ENCODE measurements around the gene LY6G5B. TPM values are rescaled to one million over a fixed set of nuclear protein-coding genes. Genes with fewer than 3 reads are reported as not detected.

LY6G5B gene
- total and polyA plus RNA-seq, 2 donors (not counting 3 experiments of a cell fraction or from before 2014, with no cell fraction given): 15.4 to 25.0 TPM

- H3K4me2 ChIP-seq (ENCODE audit: insufficient read depth, low read length): no peak overlapping the region
- no peaks in the 10 kb centered on the region for H3K4me1 ChIP-seq (ENCODE audit: control insufficient read depth, extremely low read depth, insufficient read depth, low read length)
- intact Hi-C loops (cut with micrococcal nuclease) (no loop called here), dilution Hi-C loops (cut with MboI; ENCODE audit: extremely low pct_ligation_motif_present, low sequenced_read_pairs) (no loop called here)
- no peaks in the 10 kb centered on the region for H3K9me1 ChIP-seq (replicated peaks; ENCODE audit: control insufficient read depth, extremely low read depth, insufficient read depth, low read length)
- H4K20me1 ChIP-seq (replicated peaks; ENCODE audit: control insufficient read depth, extremely low read depth, insufficient read depth, low read length): no peaks in the 10 kb centered on the region
- BruUV-seq (replicated peaks): no TSS peak
- H2AFZ ChIP-seq (ENCODE audit: low read depth, low read length): no peak overlapping the region
- no peak overlapping the region for H3K27ac ChIP-seq (ENCODE audit: insufficient read depth, low read depth, low read length)
- no peaks in the 10 kb centered on the region for H3K36me3 ChIP-seq (ENCODE audit: control insufficient read depth in 2 of 2, extremely low read depth in 1 of 2, insufficient read depth in 2 of 2, low read length in 2 of 2)
- TF ChIP-seq POLR2AphosphoS5 (IDR thresholded peaks at IDR 0.05; ENCODE audit: insufficient read depth, low read depth, low read length) (no peak), POLR2A (IDR thresholded peaks at IDR 0.05; ENCODE audit: low read depth, low read length) (no peak), EZH2 (IDR thresholded peaks at IDR 0.05; ENCODE audit: borderline replicate concordance, low read depth, low read length, severe bottlenecking) (no peak), MYC (IDR thresholded peaks at IDR 0.05; ENCODE audit: low read depth, low read length) (no peak), JUN (IDR thresholded peaks at IDR 0.05; ENCODE audit: borderline replicate concordance, insufficient read depth, insufficient read length, low read depth) (no peak)
- no peak for DNase-seq (ENCODE audit: low read depth, low spot score)
- H3K79me2 ChIP-seq (ENCODE audit: control insufficient read depth, insufficient read depth, low read length): no peaks in the 10 kb centered on the region
- FAIRE-seq: no peak
- CTCF ChIA-PET: no interaction called here
- H3K9ac ChIP-seq (replicated peaks; ENCODE audit: extremely low read depth, insufficient read depth, low read length): no peak overlapping the region
- H3K4me3 ChIP-seq (replicated peaks in 1 of 3; ENCODE audit: insufficient read depth in 1 of 3, low read depth in 1 of 3, low read length in 3 of 3): no peak overlapping the region
- H3K9me3 ChIP-seq (replicated peaks; ENCODE audit: control insufficient read depth, insufficient read depth, low read length): no peaks in the 10 kb centered on the region
- H3K27me3 ChIP-seq (ENCODE audit: control insufficient read depth in 2 of 2, insufficient read depth in 2 of 2, low read length in 2 of 2): peaks cover 0 to 2% of the 10 kb centered on the region in 2 experiments
- POLR2A ChIA-PET: no interaction called here
Measured at GRCh38 chr6:31719001-31719400, 49.2 kb downstream of the LY6G5B start.

GRCh38 chr6:31720196-31720770, 50.5 kb downstream of the LY6G5B start:
- BruUV-seq (replicated peaks): no TSS peak
- Histone ChIP-seq H3K9me1 (replicated peaks; ENCODE audit: control insufficient read depth, extremely low read depth, insufficient read depth, low read length) (no peaks in the 10 kb centered on the region), H3K27ac (ENCODE audit: insufficient read depth, low read depth, low read length) (no peak overlapping the region), H2AFZ (ENCODE audit: low read depth, low read length) (no peak overlapping the region), H3K4me2 (ENCODE audit: insufficient read depth, low read length) (no peak overlapping the region), H3K79me2 (ENCODE audit: control insufficient read depth, insufficient read depth, low read length) (no peaks in the 10 kb centered on the region), H3K9ac (replicated peaks; ENCODE audit: extremely low read depth, insufficient read depth, low read length) (no peak overlapping the region), H3K9me3 (replicated peaks; ENCODE audit: control insufficient read depth, insufficient read depth, low read length) (no peaks in the 10 kb centered on the region), H3K4me3 (replicated peaks in 1 of 3; ENCODE audit: insufficient read depth in 1 of 3, low read depth in 1 of 3, low read length in 3 of 3) (no peak overlapping the region), H3K27me3 (ENCODE audit: control insufficient read depth in 2 of 2, insufficient read depth in 2 of 2, low read length in 2 of 2) (peaks cover 0 to 2% of the 10 kb centered on the region in 2 experiments), H4K20me1 (replicated peaks; ENCODE audit: control insufficient read depth, extremely low read depth, insufficient read depth, low read length) (no peaks in the 10 kb centered on the region), H3K36me3 (ENCODE audit: control insufficient read depth in 2 of 2, extremely low read depth in 1 of 2, insufficient read depth in 2 of 2, low read length in 2 of 2) (no peaks in the 10 kb centered on the region), H3K4me1 (ENCODE audit: control insufficient read depth, extremely low read depth, insufficient read depth, low read length) (no peaks in the 10 kb centered on the region)
- FAIRE-seq (no peak), DNase-seq (ENCODE audit: low read depth, low spot score) (no peak)
- ChIA-PET POLR2A (no interaction called here), CTCF (no interaction called here)
- dilution Hi-C loops (cut with MboI; ENCODE audit: extremely low pct_ligation_motif_present, low sequenced_read_pairs): no loop called here
- TF ChIP-seq POLR2A (IDR thresholded peaks at IDR 0.05; ENCODE audit: low read depth, low read length) (no peak), MYC (IDR thresholded peaks at IDR 0.05; ENCODE audit: low read depth, low read length) (no peak), GATA2 (IDR thresholded peaks at IDR 0.05; ENCODE audit: insufficient read depth, insufficient read length, low read depth, low read length) (no peak), FOS (IDR thresholded peaks at IDR 0.05; ENCODE audit: borderline replicate concordance, insufficient read depth, low read length) (no peak), POLR2AphosphoS5 (IDR thresholded peaks at IDR 0.05; ENCODE audit: insufficient read depth, low read depth, low read length) (no peak), JUN (IDR thresholded peaks at IDR 0.05; ENCODE audit: borderline replicate concordance, insufficient read depth, insufficient read length, low read depth) (no peak), EZH2 (IDR thresholded peaks at IDR 0.05; ENCODE audit: borderline replicate concordance, low read depth, low read length, severe bottlenecking) (no peak)
- TF ChIP-seq, protein P1, sequence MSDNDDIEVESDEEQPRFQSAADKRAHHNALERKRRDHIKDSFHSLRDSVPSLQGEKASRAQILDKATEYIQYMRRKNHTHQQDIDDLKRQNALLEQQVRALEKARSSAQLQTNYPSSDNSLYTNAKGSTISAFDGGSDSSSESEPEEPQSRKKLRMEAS (IDR thresholded peaks at IDR 0.05; ENCODE audit: insufficient read depth, insufficient read length): no peak
- TF ChIP-seq, protein P2, sequence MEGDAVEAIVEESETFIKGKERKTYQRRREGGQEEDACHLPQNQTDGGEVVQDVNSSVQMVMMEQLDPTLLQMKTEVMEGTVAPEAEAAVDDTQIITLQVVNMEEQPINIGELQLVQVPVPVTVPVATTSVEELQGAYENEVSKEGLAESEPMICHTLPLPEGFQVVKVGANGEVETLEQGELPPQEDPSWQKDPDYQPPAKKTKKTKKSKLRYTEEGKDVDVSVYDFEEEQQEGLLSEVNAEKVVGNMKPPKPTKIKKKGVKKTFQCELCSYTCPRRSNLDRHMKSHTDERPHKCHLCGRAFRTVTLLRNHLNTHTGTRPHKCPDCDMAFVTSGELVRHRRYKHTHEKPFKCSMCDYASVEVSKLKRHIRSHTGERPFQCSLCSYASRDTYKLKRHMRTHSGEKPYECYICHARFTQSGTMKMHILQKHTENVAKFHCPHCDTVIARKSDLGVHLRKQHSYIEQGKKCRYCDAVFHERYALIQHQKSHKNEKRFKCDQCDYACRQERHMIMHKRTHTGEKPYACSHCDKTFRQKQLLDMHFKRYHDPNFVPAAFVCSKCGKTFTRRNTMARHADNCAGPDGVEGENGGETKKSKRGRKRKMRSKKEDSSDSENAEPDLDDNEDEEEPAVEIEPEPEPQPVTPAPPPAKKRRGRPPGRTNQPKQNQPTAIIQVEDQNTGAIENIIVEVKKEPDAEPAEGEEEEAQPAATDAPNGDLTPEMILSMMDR (IDR thresholded peaks at IDR 0.05; ENCODE audit: extremely low read depth in 1 of 2, insufficient read depth in 1 of 2, low read depth in 1 of 2, low read length in 2 of 2): no peak
- intact Hi-C loops (cut with micrococcal nuclease): no loop called here
